Measurements from ENCODE around the gene FER. TPM values are rescaled to one million over a fixed set of nuclear protein-coding genes. Genes with fewer than 3 reads are reported as not detected.

The FER gene
- total and polyA plus RNA-seq, 9 of the 15 experiments (the other 6 are each of a cell fraction or from before 2014, with no cell fraction given) = 6.7 to 18.2 (median 8.9) TPM

GRCh38 chr5:108762660-108763059 lies 15.0 kb downstream of the FER start (continued):
- peak; percentile 59; the same call in 1 of the 2 replicates for TF ChIP-seq ADNP (tag; IDR thresholded peaks at IDR 0.05)
- TF ChIP-seq OTX1 (CRISPR knock-in tag; IDR thresholded peaks at IDR 0.05) = no peak
- TF ChIP-seq DEAF1 (CRISPR knock-in tag; IDR thresholded peaks at IDR 0.05) = no peak
- no peak for TF ChIP-seq HNRNPK (IDR thresholded peaks at IDR 0.05; ENCODE audit: low read depth, low read length, poor library complexity, severe bottlenecking)
- TF ChIP-seq, protein P1, sequence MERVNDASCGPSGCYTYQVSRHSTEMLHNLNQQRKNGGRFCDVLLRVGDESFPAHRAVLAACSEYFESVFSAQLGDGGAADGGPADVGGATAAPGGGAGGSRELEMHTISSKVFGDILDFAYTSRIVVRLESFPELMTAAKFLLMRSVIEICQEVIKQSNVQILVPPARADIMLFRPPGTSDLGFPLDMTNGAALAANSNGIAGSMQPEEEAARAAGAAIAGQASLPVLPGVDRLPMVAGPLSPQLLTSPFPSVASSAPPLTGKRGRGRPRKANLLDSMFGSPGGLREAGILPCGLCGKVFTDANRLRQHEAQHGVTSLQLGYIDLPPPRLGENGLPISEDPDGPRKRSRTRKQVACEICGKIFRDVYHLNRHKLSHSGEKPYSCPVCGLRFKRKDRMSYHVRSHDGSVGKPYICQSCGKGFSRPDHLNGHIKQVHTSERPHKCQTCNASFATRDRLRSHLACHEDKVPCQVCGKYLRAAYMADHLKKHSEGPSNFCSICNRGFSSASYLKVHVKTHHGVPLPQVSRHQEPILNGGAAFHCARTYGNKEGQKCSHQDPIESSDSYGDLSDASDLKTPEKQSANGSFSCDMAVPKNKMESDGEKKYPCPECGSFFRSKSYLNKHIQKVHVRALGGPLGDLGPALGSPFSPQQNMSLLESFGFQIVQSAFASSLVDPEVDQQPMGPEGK (CRISPR knock-in tag; IDR thresholded peaks at IDR 0.05; ENCODE audit: borderline replicate concordance) = no peak
- no peak for TF ChIP-seq EZH2 (IDR thresholded peaks at IDR 0.05; ENCODE audit: borderline replicate concordance, low read depth, low read length)
- no peak for TF ChIP-seq ZNF398 (CRISPR knock-in tag; IDR thresholded peaks at IDR 0.05)
- TF ChIP-seq, protein P2, sequence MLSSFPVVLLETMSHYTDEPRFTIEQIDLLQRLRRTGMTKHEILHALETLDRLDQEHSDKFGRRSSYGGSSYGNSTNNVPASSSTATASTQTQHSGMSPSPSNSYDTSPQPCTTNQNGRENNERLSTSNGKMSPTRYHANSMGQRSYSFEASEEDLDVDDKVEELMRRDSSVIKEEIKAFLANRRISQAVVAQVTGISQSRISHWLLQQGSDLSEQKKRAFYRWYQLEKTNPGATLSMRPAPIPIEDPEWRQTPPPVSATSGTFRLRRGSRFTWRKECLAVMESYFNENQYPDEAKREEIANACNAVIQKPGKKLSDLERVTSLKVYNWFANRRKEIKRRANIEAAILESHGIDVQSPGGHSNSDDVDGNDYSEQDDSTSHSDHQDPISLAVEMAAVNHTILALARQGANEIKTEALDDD (IDR thresholded peaks at IDR 0.05) = peak; percentile 43; the same call in 1 of the 2 replicates
- TF ChIP-seq FOXP1 (CRISPR knock-in tag; IDR thresholded peaks at IDR 0.05) = no peak
- TF ChIP-seq, protein P3, sequence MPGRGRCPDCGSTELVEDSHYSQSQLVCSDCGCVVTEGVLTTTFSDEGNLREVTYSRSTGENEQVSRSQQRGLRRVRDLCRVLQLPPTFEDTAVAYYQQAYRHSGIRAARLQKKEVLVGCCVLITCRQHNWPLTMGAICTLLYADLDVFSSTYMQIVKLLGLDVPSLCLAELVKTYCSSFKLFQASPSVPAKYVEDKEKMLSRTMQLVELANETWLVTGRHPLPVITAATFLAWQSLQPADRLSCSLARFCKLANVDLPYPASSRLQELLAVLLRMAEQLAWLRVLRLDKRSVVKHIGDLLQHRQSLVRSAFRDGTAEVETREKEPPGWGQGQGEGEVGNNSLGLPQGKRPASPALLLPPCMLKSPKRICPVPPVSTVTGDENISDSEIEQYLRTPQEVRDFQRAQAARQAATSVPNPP (IDR thresholded peaks at IDR 0.05; ENCODE audit: borderline replicate concordance, insufficient read depth, insufficient read length) = no peak
- TF ChIP-seq CBFA2T2 (conservative IDR thresholded peaks at IDR 0.05) = no peak
- no peak for TF ChIP-seq CAMTA2 (CRISPR knock-in tag; conservative IDR thresholded peaks at IDR 0.05)
- no peak for TF ChIP-seq BDP1 (IDR thresholded peaks at IDR 0.05; ENCODE audit: insufficient read depth, insufficient read length)
- no peak for TF ChIP-seq YBX1 (IDR thresholded peaks at IDR 0.05)
- TF ChIP-seq PBX2 (CRISPR knock-in tag; IDR thresholded peaks at IDR 0.05; ENCODE audit: low read depth) = no peak
- peak; percentile 64 for TF ChIP-seq PBX2 (tag; conservative IDR thresholded peaks at IDR 0.05; ENCODE audit: low read depth)
- no peak for TF ChIP-seq ZC3H4 (CRISPR knock-in tag; IDR thresholded peaks at IDR 0.05; ENCODE audit: borderline replicate concordance)
